ENCODE measurements around the gene MLYCD. TPM values are rescaled to one million over a fixed set of nuclear protein-coding genes. Genes with fewer than 3 reads are reported as not detected.

The MLYCD gene
- total RNA-seq, 3 donors from 2014 or later (not counting 1 experiment from before 2014, with no cell fraction given) = 8.5 to 13.2 (median 11.9) TPM

DNA sequence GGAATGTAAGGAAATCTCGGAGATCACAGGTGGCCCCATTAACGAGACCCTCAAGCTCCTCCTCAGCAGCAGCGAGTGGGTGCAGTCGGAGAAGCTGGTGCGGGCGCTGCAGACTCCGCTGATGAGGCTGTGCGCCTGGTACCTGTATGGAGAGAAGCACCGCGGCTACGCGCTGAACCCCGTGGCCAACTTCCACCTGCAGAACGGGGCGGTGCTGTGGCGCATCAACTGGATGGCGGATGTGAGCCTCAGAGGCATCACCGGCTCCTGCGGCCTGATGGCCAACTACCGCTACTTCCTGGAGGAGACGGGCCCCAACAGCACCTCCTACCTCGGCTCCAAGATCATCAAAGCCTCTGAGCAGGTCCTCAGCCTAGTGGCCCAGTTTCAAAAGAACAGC is 16.2 kb downstream of the MLYCD start:
- DNase-seq (no peak), ATAC-seq (no peak)
- Mint-ChIP-seq H3K4me3 (no peak overlapping the region), H3K27ac (no peak overlapping the region), H3K36me3 (peaks cover 19% of the 10 kb centered on the region), H3K9me3 (no peaks in the 10 kb centered on the region), H3K4me1 (peaks cover 8 to 15% of the 10 kb centered on the region in 2 donors), H3K27me3 (ENCODE audit: low read depth in 2 of 2) (no peaks in the 10 kb centered on the region)
- H3K4me3 ChIP-seq (ENCODE audit: low read length) = no peak overlapping the region
- intact Hi-C loops (cut with micrococcal nuclease) = no loop called here
- 96% methylated on average over 22 of the region's 22 CpGs for WGBS (ENCODE audit: insufficient coverage)
- no peak overlapping the region for H3K27ac ChIP-seq (ENCODE audit: low read length)
- H3K27me3 ChIP-seq (ENCODE audit: control insufficient read depth, insufficient read depth, low read length) = no peaks in the 10 kb centered on the region
- TF ChIP-seq, protein P1, sequence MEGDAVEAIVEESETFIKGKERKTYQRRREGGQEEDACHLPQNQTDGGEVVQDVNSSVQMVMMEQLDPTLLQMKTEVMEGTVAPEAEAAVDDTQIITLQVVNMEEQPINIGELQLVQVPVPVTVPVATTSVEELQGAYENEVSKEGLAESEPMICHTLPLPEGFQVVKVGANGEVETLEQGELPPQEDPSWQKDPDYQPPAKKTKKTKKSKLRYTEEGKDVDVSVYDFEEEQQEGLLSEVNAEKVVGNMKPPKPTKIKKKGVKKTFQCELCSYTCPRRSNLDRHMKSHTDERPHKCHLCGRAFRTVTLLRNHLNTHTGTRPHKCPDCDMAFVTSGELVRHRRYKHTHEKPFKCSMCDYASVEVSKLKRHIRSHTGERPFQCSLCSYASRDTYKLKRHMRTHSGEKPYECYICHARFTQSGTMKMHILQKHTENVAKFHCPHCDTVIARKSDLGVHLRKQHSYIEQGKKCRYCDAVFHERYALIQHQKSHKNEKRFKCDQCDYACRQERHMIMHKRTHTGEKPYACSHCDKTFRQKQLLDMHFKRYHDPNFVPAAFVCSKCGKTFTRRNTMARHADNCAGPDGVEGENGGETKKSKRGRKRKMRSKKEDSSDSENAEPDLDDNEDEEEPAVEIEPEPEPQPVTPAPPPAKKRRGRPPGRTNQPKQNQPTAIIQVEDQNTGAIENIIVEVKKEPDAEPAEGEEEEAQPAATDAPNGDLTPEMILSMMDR (IDR thresholded peaks at IDR 0.05) = no peak
- no peaks in the 10 kb centered on the region for H3K9me3 ChIP-seq (ENCODE audit: control insufficient read depth, insufficient read depth, low read length)
- no peaks in the 10 kb centered on the region for H3K4me1 ChIP-seq (ENCODE audit: control insufficient read depth, insufficient read depth, low read length)
- H3K36me3 ChIP-seq (ENCODE audit: control insufficient read depth, insufficient read depth, low read length) = peaks cover 65% of the 10 kb centered on the region

DNA sequence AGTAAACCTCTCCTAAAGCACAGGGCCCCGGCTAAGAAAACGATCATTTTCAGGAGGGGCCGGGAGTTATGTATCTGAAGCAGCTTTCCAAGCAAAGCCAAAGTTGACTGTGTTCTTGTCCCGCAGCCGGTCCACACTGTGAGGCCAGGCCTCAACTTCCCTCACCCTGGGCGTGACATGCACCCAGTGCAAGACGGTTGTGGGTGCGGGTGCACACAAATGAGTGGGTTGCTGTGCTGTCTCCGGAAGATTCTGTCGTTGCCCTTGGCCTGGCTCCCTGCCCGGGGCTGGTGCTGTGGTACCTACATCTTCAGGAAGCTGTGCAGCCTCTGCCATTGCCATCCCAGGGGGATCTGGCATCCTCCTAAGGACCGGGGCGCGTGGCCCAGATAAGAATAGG is 16.6 kb downstream of the MLYCD start:
- H3K27ac Mint-ChIP-seq = no peak overlapping the region
- no peak for DNase-seq
- WGBS (ENCODE audit: insufficient coverage) = 98% methylated on average over 14 of the region's 14 CpGs

DNA sequence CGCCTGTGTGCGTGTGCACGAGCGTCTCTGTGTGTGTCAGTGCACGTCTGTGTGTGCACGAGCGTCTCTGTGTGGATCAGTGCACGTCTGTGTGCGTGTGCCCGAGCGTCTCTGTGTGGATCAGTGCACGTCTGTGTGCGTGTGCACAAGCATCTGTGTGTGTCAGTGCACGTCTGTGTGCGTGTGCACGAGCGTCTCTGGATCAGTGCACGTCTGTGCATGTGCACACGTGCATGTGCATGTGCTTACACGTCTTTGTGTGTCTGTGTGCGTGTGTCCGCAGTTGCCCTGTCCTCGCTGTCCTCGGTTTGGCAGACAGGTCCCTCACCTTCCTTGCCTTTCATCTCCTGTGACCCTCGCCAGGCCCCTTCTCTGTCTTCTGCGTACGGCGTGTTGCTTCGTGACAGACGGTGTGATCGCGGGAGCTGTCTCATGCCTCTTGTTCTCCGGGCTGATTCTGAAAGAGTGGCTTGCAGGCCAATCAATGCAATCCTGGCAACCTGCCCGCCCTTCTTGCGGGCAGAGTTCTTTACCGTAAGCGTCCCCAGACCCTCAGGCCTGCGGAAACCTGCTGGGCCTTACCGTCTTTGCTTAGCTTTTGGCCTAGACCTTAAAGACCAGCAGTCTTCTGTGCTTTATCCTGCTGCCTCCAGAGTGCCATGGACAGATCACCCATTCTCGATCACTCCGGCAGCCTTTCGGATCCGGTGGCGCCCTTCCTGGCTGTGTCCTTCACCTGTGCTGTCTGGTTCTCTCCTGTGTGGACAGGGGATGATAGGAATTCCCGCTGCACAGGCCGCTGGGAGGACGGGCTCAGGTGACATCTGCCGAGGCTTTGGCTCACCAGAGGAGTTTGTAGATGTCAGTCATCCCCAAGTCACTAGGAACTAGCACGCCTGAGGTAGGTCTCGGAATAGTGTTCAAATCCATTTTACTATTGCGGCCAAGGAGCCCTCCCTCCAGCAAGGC is 18.5 kb downstream of the MLYCD start:
- Mint-ChIP-seq H3K9me3 (no peaks in the 10 kb centered on the region), H3K4me3 (no peak overlapping the region), H3K36me3 (peaks cover 19% of the 10 kb centered on the region), H3K4me1 (peaks cover 8 to 23% of the 10 kb centered on the region in 2 donors), H3K27ac (no peak overlapping the region), H3K27me3 (ENCODE audit: low read depth in 2 of 2) (no peaks in the 10 kb centered on the region)
- DNase-seq = no peak
- TF ChIP-seq, protein P1 (IDR thresholded peaks at IDR 0.05) = no peak
- no peak overlapping the region for H3K27ac ChIP-seq (ENCODE audit: low read length)
- intact Hi-C loops (cut with micrococcal nuclease) = no loop called here
- H3K9me3 ChIP-seq (ENCODE audit: control insufficient read depth, insufficient read depth, low read length) = no peaks in the 10 kb centered on the region
- no peak overlapping the region for H3K4me3 ChIP-seq (ENCODE audit: low read length)
- 98% methylated on average over 51 of the region's 51 CpGs for WGBS (ENCODE audit: insufficient coverage)
- no peaks in the 10 kb centered on the region for H3K4me1 ChIP-seq (ENCODE audit: control insufficient read depth, insufficient read depth, low read length)
- ATAC-seq = no peak
- no peaks in the 10 kb centered on the region for H3K27me3 ChIP-seq (ENCODE audit: control insufficient read depth, insufficient read depth, low read length)
- H3K36me3 ChIP-seq (ENCODE audit: control insufficient read depth, insufficient read depth, low read length) = peaks cover 51% of the 10 kb centered on the region

More for the DNA sequence above, 16.6 kb downstream of the MLYCD start:
- Histone ChIP-seq H3K4me3 (ENCODE audit: low read length) (no peak overlapping the region), H3K36me3 (ENCODE audit: control insufficient read depth, insufficient read depth, low read length) (peaks cover 64% of the 10 kb centered on the region), H3K4me1 (ENCODE audit: control insufficient read depth, insufficient read depth, low read length) (no peaks in the 10 kb centered on the region), H3K9me3 (ENCODE audit: control insufficient read depth, insufficient read depth, low read length) (no peaks in the 10 kb centered on the region), H3K27me3 (ENCODE audit: control insufficient read depth, insufficient read depth, low read length) (no peaks in the 10 kb centered on the region), H3K27ac (ENCODE audit: low read length) (no peak overlapping the region)
- H3K36me3 Mint-ChIP-seq = peaks cover 19% of the 10 kb centered on the region
- no peak for ATAC-seq
- H3K4me1 Mint-ChIP-seq = peaks cover 8 to 17% of the 10 kb centered on the region in 2 donors
- no peaks in the 10 kb centered on the region for H3K9me3 Mint-ChIP-seq
- no peak overlapping the region for H3K4me3 Mint-ChIP-seq
- intact Hi-C loops (cut with micrococcal nuclease) = no loop called here
- TF ChIP-seq, protein P1 (IDR thresholded peaks at IDR 0.05) = no peak
- H3K27me3 Mint-ChIP-seq (ENCODE audit: low read depth in 2 of 2) = no peaks in the 10 kb centered on the region
